ENCODE results near the gene SOX18. TPM values are rescaled to one million over a fixed set of nuclear protein-coding genes. Genes with fewer than 3 reads are reported as not detected.
A peak's percentile ranks its signal among the peaks of the same experiment; 100 is the strongest.

The SOX18 gene
- total and polyA plus RNA-seq, 2 of the 13 experiments (the other 11 are each of a cell fraction or from before 2014, with no cell fraction given), result 1.6 to 1.9 TPM

DNA sequence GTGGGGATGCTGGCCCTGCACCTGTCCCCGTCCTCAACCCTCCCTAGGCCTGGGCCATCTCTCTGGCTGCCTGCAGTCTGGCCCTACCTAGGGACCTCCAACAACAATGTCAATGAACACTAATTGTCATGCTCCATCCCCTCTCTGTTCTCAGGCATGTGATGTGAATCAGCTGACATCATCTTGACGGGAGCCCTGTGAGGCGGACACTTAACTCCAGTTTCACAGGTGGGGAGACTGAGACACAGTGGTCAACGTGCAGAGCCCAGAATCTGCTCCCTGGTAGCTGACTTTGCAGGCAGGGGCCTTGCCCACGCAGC, 12.8 kb upstream of the SOX18 start (continued):
- TF ChIP-seq NFYC (CRISPR knock-in tag; IDR thresholded peaks at IDR 0.05) (peak; percentile 1; the same call in 1 of the 2 replicates), PHF21A (CRISPR knock-in tag; IDR thresholded peaks at IDR 0.05) (no peak), REL (CRISPR knock-in tag; conservative IDR thresholded peaks at IDR 0.05) (no peak), ARNT (IDR thresholded peaks at IDR 0.05) (no peak), ZNF468 (CRISPR knock-in tag; IDR thresholded peaks at IDR 0.05) (0 out of 2 replicates have a peak, but pooled peaks have one; percentile 86), HHEX (CRISPR knock-in tag; IDR thresholded peaks at IDR 0.05) (no peak)
- TF ChIP-seq, protein P1, sequence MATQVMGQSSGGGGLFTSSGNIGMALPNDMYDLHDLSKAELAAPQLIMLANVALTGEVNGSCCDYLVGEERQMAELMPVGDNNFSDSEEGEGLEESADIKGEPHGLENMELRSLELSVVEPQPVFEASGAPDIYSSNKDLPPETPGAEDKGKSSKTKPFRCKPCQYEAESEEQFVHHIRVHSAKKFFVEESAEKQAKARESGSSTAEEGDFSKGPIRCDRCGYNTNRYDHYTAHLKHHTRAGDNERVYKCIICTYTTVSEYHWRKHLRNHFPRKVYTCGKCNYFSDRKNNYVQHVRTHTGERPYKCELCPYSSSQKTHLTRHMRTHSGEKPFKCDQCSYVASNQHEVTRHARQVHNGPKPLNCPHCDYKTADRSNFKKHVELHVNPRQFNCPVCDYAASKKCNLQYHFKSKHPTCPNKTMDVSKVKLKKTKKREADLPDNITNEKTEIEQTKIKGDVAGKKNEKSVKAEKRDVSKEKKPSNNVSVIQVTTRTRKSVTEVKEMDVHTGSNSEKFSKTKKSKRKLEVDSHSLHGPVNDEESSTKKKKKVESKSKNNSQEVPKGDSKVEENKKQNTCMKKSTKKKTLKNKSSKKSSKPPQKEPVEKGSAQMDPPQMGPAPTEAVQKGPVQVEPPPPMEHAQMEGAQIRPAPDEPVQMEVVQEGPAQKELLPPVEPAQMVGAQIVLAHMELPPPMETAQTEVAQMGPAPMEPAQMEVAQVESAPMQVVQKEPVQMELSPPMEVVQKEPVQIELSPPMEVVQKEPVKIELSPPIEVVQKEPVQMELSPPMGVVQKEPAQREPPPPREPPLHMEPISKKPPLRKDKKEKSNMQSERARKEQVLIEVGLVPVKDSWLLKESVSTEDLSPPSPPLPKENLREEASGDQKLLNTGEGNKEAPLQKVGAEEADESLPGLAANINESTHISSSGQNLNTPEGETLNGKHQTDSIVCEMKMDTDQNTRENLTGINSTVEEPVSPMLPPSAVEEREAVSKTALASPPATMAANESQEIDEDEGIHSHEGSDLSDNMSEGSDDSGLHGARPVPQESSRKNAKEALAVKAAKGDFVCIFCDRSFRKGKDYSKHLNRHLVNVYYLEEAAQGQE (IDR thresholded peaks at IDR 0.05; ENCODE audit: borderline replicate concordance in 1 of 2, low read depth in 1 of 2, low read length in 2 of 2), result no peak

DNA sequence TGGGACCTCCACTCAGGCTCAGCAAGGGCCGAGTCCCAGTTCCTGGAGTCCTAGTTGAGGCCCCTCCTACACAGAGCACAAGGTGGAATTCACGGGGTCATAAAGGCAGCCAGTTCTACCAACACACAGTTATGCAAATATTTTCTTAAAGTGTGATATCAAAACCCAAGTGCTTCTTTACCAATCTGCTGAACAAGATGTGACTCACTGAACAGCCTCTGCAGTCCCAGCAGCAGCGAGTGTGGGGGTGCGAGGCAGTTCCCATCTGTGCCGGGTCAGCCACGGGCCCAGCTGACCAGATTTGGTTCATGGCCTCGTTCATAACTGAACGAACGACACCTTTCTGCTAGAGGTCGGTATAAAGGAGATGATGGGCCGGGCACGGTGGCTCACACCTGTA, 9.1 kb upstream of the SOX18 start:
- ChIA-PET POLR2A (interaction anchor here (0.7 to 4.6 kb wide), 5 partner anchors 8 to 78 kb away, joined by 3 to 41 read pairs (median 4); partner anchors contain the start of genes C20orf204 and PRPF6), CTCF (ENCODE audit: low intra/inter-chr PET ratio, low total read pairs) (interaction anchor here (1.2 to 3.7 kb wide), 2 partner anchors 78 to 102 kb away, joined by 3 to 33 read pairs; partner anchors contain the start of genes PRPF6, SAMD10 and UCKL1)
- Histone ChIP-seq H3K9ac (ENCODE audit: insufficient read depth, low read depth, low read length) (no peak overlapping the region), H3K4me3 (replicated peaks in 1 of 3; ENCODE audit: insufficient read depth in 1 of 3, low read depth in 2 of 3, low read length in 3 of 3) (0 out of 6 replicates have a peak overlapping the region, but pooled peaks of 1 of the 3 experiments have one; percentile 69), H3K27ac (ENCODE audit: extremely low read length, insufficient read depth, low read length) (no peak overlapping the region), H3K27me3 (ENCODE audit: control insufficient read depth in 1 of 2, insufficient read depth in 2 of 2, low read length in 2 of 2) (no peaks in the 10 kb centered on the region; a peak in 1 of 5 replicates), H3K36me3 (replicated peaks in 1 of 2; ENCODE audit: control insufficient read depth in 1 of 2, insufficient read depth in 2 of 2, low read length in 2 of 2) (no peaks in the 10 kb centered on the region), H2AFZ (ENCODE audit: low read length) (no peak overlapping the region), H4K20me1 (ENCODE audit: insufficient read depth, low read length) (0 out of 2 replicates have a peak, but pooled peaks cover under 1% of the 10 kb centered on the region), H3K79me2 (ENCODE audit: insufficient read depth, low read length) (no peaks in the 10 kb centered on the region), H3K9me3 (ENCODE audit: low read length) (no peaks in the 10 kb centered on the region), H3K4me2 (ENCODE audit: low read depth, low read length) (no peak overlapping the region), H3K4me1 (ENCODE audit: insufficient read depth, low read length) (peaks cover 69% of the 10 kb centered on the region)
- no TSS peak for BruUV-seq (replicated peaks)
- in situ Hi-C loops (cut with HindIII; ENCODE audit: extremely low pct_ligation_motif_present, low pct_unique_long_range_greater_than_20kb), result loop anchor here (5.0 kb wide), 1 partner anchor 81 kb away; the partner anchor contains the start of gene SAMD10
- WGBS (ENCODE audit: low lambda C conversion rate), result 77% methylated on average over 12 of the region's 12 CpGs
- ATAC-seq, result no peak
- DNase-seq (ENCODE audit: low spot score), result no peak
- no peak for FAIRE-seq
- intact Hi-C loops (cut with micrococcal nuclease; ENCODE audit: unreplicated experiment), result no loop called here
- TF ChIP-seq, protein P2, sequence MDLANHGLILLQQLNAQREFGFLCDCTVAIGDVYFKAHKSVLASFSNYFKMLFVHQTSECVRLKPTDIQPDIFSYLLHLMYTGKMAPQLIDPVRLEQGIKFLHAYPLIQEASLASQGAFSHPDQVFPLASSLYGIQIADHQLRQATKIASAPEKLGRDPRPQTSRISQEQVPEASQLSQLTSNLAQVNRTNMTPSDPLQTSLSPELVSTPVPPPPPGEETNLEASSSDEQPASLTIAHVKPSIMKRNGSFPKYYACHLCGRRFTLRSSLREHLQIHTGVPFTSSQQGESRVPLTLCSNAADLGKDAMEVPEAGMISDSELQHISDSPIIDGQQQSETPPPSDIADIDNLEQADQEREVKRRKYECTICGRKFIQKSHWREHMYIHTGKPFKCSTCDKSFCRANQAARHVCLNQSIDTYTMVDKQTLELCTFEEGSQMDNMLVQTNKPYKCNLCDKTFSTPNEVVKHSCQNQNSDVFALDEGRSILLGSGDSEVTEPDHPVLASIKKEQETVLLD (CRISPR knock-in tag; IDR thresholded peaks at IDR 0.05; ENCODE audit: low read depth), result no peak; the same call in 1 of the 2 replicates
- TF ChIP-seq, protein P3, sequence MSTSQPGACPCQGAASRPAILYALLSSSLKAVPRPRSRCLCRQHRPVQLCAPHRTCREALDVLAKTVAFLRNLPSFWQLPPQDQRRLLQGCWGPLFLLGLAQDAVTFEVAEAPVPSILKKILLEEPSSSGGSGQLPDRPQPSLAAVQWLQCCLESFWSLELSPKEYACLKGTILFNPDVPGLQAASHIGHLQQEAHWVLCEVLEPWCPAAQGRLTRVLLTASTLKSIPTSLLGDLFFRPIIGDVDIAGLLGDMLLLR (CRISPR knock-in tag; IDR thresholded peaks at IDR 0.05), result peak; percentile 27; the same call in 1 of the 2 replicates
- TF ChIP-seq, protein P4, sequence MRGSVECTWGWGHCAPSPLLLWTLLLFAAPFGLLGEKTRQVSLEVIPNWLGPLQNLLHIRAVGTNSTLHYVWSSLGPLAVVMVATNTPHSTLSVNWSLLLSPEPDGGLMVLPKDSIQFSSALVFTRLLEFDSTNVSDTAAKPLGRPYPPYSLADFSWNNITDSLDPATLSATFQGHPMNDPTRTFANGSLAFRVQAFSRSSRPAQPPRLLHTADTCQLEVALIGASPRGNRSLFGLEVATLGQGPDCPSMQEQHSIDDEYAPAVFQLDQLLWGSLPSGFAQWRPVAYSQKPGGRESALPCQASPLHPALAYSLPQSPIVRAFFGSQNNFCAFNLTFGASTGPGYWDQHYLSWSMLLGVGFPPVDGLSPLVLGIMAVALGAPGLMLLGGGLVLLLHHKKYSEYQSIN (CRISPR knock-in tag; IDR thresholded peaks at IDR 0.05; ENCODE audit: borderline replicate concordance), result no peak

Measured in HepG2 (cell line).